Ascending aorta (tissue), 2 donors: ENCODE data around the gene MICB. TPM values are rescaled to one million over a fixed set of nuclear protein-coding genes. Genes with fewer than 3 reads are reported as not detected.

Experiments used
- DNase-seq, 2 donors: peaks; one replicate each; pipeline ENCODE4 v3.0.0-alpha.2; 2019; ENCODE audit warnings: low spot score in 2 of 2
- H3K27ac ChIP-seq, 2 donors: fragments of 200-600 bp; sonication (generic); one replicate each; pipeline ENCODE4 v1.5.1; 2016 to 2017; ENCODE audit warnings: mild to moderate bottlenecking in 1 of 2
- H3K27me3 ChIP-seq: fragments of 200-600 bp; sonication (generic); one replicate; pipeline ENCODE4 v1.5.1; 2017
- H3K36me3 ChIP-seq, 2 donors: fragments of 200-600 bp; sonication (generic); one replicate each; pipeline ENCODE4 v1.5.1; 2016
- H3K4me1 ChIP-seq, 2 donors: fragments of 200-600 bp; sonication (generic); one replicate each; pipeline ENCODE4 v1.5.1; 2016 to 2017; ENCODE audit warnings: mild to moderate bottlenecking in 1 of 2
- H3K4me3 ChIP-seq, 2 donors: fragments of 200-600 bp; sonication (generic); one replicate each; pipeline ENCODE4 v1.5.1; 2016 to 2017; ENCODE audit warnings: mild to moderate bottlenecking in 1 of 2
- H3K9me3 ChIP-seq, 2 donors: fragments of 200-600 bp; sonication (generic); one replicate each; pipeline ENCODE4 v1.5.1; 2016
- intact Hi-C: fragments of 100-400 bp; cut with DNase I; formaldehyde crosslinking; loops from one replicate; pipeline ENCODE4 v1.15.1; 2023
- total RNA-seq: library from RNA; depleted of rRNA; stranded (reverse); fragments of >200 nt; gene quantifications from one replicate; pipeline ENCODE4 v1.1.0, GENCODE V29; 2016
- TF ChIP-seq, protein P1 (sequence below), 3 experiments: fragments of 200-600 bp in 2 of 3; fragments of 450-650 bp in 1 of 3; sonication (generic) in 2 of 3; IDR thresholded peaks; one replicate each; pipeline ENCODE4 v1.5.1; 2016 to 2019; ENCODE audit warnings: antibody characterized with exemption in 3 of 3, mild to moderate bottlenecking in 1 of 3, moderate library complexity in 1 of 3

Gene MICB
- total RNA-seq, 1 donor from 2014 or later, result 0.11 TPM

DNA sequence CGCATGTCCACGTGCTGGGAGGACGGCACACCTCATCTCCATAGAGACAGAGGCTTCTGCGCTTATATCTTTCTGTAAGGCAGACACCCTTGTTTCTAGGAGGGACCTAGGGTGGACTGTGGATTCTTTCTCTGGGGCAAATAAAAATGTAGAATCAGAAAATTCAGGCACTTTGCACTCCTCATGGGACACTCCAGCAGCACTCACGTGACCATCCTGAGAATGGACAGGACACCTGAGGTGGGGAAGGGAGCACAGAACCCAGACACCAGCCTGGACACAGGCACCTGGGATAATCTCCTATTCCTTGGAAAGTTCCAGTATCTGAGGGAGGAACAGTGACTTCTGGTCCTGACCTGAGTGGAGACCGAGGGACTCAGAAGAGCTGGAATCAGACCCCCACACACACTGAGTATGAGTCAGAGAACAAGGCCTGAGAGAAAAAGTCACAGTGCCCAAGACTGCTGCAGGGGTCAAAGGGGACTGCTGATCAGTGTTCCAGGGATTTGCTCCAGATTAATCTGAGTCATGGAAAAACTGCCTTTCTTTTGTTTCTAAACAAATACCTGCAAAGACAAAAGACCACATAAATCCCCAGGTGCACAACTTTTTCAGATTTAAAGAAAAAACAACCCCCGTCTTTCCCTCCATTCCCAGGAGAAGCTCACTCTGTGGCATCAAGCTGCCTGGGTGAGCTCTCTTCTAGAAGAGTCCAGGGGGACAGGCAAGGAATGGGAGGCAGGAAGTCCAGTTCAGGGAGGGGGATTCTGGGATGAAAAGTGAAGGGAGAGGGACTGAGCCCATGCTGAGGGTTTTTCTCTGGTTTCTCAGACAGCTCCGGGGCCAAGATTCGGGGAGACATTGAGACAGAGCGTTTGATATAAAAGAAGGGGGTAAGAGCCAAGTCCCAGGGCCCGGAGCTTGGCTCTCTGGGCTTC lies 35.6 kb upstream of the MICB start:
- Histone ChIP-seq H3K4me3 (peak overlapping the region; percentile 57), H3K4me1 (peaks cover 0 to 4% of the 10 kb centered on the region in 2 donors), H3K9me3 (no peaks in the 10 kb centered on the region), H3K27me3 (no peaks in the 10 kb centered on the region), H3K27ac (peak overlapping the region in 1 of 2 donors; percentile 52), H3K36me3 (no peaks in the 10 kb centered on the region)
- intact Hi-C loops, result no loop called here
- TF ChIP-seq, protein P1, sequence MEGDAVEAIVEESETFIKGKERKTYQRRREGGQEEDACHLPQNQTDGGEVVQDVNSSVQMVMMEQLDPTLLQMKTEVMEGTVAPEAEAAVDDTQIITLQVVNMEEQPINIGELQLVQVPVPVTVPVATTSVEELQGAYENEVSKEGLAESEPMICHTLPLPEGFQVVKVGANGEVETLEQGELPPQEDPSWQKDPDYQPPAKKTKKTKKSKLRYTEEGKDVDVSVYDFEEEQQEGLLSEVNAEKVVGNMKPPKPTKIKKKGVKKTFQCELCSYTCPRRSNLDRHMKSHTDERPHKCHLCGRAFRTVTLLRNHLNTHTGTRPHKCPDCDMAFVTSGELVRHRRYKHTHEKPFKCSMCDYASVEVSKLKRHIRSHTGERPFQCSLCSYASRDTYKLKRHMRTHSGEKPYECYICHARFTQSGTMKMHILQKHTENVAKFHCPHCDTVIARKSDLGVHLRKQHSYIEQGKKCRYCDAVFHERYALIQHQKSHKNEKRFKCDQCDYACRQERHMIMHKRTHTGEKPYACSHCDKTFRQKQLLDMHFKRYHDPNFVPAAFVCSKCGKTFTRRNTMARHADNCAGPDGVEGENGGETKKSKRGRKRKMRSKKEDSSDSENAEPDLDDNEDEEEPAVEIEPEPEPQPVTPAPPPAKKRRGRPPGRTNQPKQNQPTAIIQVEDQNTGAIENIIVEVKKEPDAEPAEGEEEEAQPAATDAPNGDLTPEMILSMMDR (IDR thresholded peaks at IDR 0.05), result no peak
- no peak for DNase-seq

DNA sequence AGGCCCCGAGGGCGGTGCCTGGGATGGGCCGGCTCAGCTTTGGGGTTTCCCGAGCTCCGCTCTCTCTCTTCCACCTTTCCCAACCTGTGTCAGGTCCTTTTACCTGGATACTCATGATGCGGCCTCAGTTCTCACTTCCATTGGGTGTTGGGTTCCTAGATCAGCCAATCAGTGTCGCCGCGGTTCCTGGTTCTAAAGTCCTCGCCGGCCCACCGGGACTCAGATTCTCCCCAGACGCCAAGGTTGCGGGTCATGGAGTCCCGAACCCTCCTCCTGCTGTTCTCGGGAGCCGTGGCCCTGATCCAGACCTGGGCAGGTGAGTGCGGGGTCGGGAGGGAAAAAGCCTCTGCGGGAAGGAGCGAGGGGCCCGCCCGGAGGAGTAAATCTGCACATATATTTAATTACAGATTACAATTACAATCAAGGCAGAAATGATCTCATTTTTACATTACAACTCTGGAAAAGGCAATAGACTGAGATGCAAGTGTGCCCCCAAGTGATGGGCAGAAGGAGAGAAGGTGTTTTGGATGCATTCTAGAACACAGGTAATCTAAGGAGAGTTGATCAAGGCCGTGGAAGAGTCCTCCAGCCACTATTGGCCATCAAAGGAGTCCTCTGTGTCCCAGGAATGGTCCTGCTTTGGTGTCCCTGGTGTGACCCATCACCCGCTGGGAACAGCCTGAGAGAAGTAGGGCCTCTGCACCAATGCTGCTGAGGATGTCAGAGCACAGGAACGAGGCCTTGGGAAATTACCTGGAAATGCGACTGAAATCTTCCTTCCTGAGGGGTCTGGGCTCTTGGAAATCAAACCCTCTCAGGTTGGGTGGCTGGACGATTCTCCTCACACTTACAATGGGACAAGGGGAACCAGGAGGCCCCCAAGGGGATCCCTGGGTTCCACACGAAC lies 34.7 kb upstream of the MICB start:
- intact Hi-C loops, result no loop called here
- H3K27ac ChIP-seq, result peak overlapping the region in 1 of 2 donors; percentile 52
- H3K36me3 ChIP-seq, result no peaks in the 10 kb centered on the region
- TF ChIP-seq, protein P1 (IDR thresholded peaks at IDR 0.05), result no peak
- no peaks in the 10 kb centered on the region for H3K27me3 ChIP-seq
- H3K4me3 ChIP-seq, result peak overlapping the region; percentile 57
- no peaks in the 10 kb centered on the region for H3K9me3 ChIP-seq
- peak; percentile 69 to 94 for DNase-seq
- peaks cover 0 to 4% of the 10 kb centered on the region in 2 donors for H3K4me1 ChIP-seq

DNA sequence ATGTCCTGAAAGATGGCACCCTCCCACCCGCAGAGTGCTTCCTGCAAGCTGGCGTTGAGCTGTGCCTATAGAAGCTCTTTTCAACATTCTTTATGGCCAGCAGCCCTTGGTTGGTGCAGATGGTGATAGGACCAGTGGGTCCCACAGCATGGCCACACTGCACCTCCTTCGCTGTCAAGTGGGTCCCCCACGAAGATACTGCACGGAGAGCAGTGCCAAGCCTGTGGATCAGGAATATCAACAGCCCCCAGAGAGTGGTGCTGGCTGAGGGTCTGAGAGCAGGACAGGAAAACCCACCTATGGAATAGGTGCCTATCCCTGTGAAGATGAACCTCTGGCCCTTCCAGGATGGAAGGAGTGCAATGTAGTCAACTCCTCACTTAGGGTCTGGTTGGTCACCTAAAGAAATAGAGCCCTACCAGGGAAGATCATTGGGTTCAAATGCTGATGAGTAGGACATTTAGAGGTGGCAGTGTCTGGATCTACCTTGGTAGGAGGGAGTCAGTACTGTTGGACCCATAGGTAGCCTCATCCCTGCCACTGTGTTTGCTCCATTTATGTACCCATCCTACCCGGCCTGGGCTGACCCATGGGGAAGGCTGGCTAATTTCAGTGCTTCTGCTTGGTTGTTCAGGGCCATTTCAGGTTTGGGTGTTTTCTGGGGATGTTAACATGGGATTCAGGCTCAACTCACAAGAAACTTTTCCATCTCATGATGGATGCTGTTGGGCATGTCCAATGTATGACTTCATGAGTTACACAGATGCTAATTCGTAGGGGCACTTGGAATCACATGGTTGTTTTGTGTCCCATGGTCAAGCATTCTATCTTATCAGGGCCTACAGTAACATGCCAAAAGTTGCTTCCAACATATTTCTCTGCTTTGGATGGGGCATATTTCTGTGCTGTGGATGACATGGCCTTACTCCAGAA lies 33.4 kb upstream of the MICB start:
- Histone ChIP-seq H3K4me1 (peaks cover 0 to 4% of the 10 kb centered on the region in 2 donors), H3K36me3 (no peaks in the 10 kb centered on the region), H3K27ac (no peak overlapping the region), H3K4me3 (no peak overlapping the region), H3K9me3 (no peaks in the 10 kb centered on the region), H3K27me3 (no peaks in the 10 kb centered on the region)
- no peak for DNase-seq
- TF ChIP-seq, protein P1 (IDR thresholded peaks at IDR 0.05), result no peak
- intact Hi-C loops, result no loop called here

DNA sequence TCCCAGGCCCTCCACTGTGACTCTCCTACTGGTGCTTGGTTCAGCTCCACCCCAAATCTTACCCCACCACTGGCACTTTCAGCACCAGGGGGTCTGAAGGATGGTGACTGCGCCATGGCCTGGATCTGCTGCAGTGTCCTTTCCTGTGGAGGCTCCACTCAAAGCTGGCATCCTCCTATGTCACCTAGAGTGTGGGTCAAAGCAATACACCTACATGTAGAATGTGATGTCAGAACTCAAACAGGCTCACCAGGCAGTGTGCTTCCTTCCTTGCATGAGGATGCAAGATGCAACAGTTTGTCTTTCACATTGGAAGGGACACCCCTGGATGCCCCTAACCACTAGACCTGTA lies 32.8 kb upstream of the MICB start:
- no peaks in the 10 kb centered on the region for H3K27me3 ChIP-seq
- H3K27ac ChIP-seq, result no peak overlapping the region
- H3K4me3 ChIP-seq, result no peak overlapping the region
- intact Hi-C loops, result no loop called here
- H3K9me3 ChIP-seq, result no peaks in the 10 kb centered on the region
- no peaks in the 10 kb centered on the region for H3K36me3 ChIP-seq
- DNase-seq, result no peak
- TF ChIP-seq, protein P1 (IDR thresholded peaks at IDR 0.05), result no peak
- peaks cover 0 to 4% of the 10 kb centered on the region in 2 donors for H3K4me1 ChIP-seq

DNA sequence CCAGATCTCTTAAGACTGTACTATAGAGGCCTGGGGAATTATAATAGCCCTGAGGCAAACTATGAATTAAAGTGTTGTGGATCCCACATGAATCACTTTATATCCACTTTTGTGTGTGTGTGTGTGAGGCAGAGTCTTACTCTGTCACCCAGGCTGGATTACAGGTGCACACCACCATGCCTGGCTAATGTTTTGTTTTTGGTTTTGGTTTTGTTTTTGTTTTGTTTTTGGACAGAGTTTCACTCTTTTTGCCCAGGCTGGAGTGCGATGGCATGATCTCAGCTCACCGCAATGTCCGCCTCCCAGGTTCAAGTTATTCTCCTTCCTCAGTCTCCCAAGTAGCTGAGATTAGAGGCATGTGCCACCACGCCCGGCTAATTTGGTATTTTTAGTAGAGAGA lies 32.2 kb upstream of the MICB start:
- TF ChIP-seq, protein P1 (IDR thresholded peaks at IDR 0.05), result no peak
- H3K9me3 ChIP-seq, result no peaks in the 10 kb centered on the region
- intact Hi-C loops, result no loop called here

More for the DNA sequence above, 32.2 kb upstream of the MICB start:
- Histone ChIP-seq H3K27ac (no peak overlapping the region), H3K4me3 (no peak overlapping the region), H3K27me3 (no peaks in the 10 kb centered on the region), H3K36me3 (no peaks in the 10 kb centered on the region), H3K4me1 (peaks cover 0 to 4% of the 10 kb centered on the region in 2 donors)
- DNase-seq, result peak in 1 of 2 donors; percentile 21
